IPS DF 6.9 (cell line): ENCODE data around the gene CASP3.

Experiments
- DNase-seq: peaks from one replicate; pipeline ENCODE4 v3.0.0-alpha.2; 2013; ENCODE audit warnings: low read depth, low spot score
- H3K27ac ChIP-seq: one replicate; pipeline ENCODE4 v1.5.1; 2013; ENCODE audit warnings: low read length, control low read depth
- H3K27me3 ChIP-seq: 2 replicates; pipeline ENCODE4 v1.6.1; 2013; ENCODE audit warnings: mild to moderate bottlenecking, low read length; ENCODE audit not compliant: control insufficient read depth, insufficient read depth
- H3K36me3 ChIP-seq: 2 replicates; pipeline ENCODE4 v1.6.1; 2013; ENCODE audit warnings: low read length; ENCODE audit not compliant: control insufficient read depth, insufficient read depth
- H3K4me1 ChIP-seq: 2 replicates; pipeline ENCODE4 v1.6.1; 2013; ENCODE audit warnings: low read length; ENCODE audit not compliant: control insufficient read depth, insufficient read depth
- H3K4me3 ChIP-seq: 2 replicates; pipeline ENCODE4 v1.5.1; 2013; ENCODE audit warnings: mild to moderate bottlenecking, low read length
- H3K9me3 ChIP-seq: 2 replicates; pipeline ENCODE4 v1.6.1; 2013; ENCODE audit warnings: low read length, inconsistent platforms; ENCODE audit not compliant: control insufficient read depth, insufficient read depth
- WGBS: extraction: QIAGEN DNeasy Blood & Tissue Kit; methylation state at CpG from one replicate; pipeline ENCODE4 v1.1.7; 2013; ENCODE audit warnings: mixed read lengths, missing lambda C conversion rate; ENCODE audit not compliant: insufficient read length, insufficient coverage; 5-methylcytosine and 5-hydroxymethylcytosine counted together

CASP3 gene

GRCh38 chr4:184648313-184649025 is 778 bp downstream of the CASP3 start:
- Histone ChIP-seq H3K27ac (no peak overlapping the region), H3K9me3 (no peaks in the 10 kb centered on the region), H3K4me1 (peaks cover 3% of the 10 kb centered on the region; the same call in 1 of the 2 replicates), H3K4me3 (peak overlapping the region; percentile 98), H3K27me3 (no peaks in the 10 kb centered on the region), H3K36me3 (no peaks in the 10 kb centered on the region)
- no peak for DNase-seq
- WGBS = no CpG with 5 or more reads among the region's 52 CpGs

DNA sequence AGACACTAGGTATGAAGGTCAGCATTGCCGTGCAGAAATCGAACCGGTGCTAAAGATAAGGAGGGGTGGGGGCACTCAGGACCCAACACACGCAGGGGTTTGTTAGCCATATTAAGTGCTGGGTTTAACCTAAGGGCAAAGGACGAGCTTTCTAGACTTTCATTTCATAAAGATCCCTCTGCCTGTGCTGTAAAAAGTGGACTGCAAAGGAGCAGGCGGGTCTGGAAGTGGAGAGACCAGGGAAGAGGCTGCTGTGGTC is 1.3 kb downstream of the CASP3 start:
- Histone ChIP-seq H3K4me1 (peaks cover 3% of the 10 kb centered on the region; the same call in 1 of the 2 replicates), H3K27ac (no peak overlapping the region), H3K9me3 (no peaks in the 10 kb centered on the region), H3K36me3 (no peaks in the 10 kb centered on the region), H3K27me3 (no peaks in the 10 kb centered on the region), H3K4me3 (peak overlapping the region; percentile 98; the same call in 1 of the 2 replicates)
- DNase-seq = no peak
- WGBS = no CpG with 5 or more reads among the region's 6 CpGs

GRCh38 chr4:184647266-184648053 is 1.8 kb downstream of the CASP3 start:
- H3K9me3 ChIP-seq = no peaks in the 10 kb centered on the region
- WGBS = no CpG with 5 or more reads among the region's 7 CpGs
- H3K36me3 ChIP-seq = no peaks in the 10 kb centered on the region
- H3K27me3 ChIP-seq = no peaks in the 10 kb centered on the region
- no peak overlapping the region for H3K27ac ChIP-seq
- DNase-seq = no peak
- no peak overlapping the region; the same call in 1 of the 2 replicates for H3K4me3 ChIP-seq
- peaks cover 3% of the 10 kb centered on the region; the same call in 1 of the 2 replicates for H3K4me1 ChIP-seq

DNA sequence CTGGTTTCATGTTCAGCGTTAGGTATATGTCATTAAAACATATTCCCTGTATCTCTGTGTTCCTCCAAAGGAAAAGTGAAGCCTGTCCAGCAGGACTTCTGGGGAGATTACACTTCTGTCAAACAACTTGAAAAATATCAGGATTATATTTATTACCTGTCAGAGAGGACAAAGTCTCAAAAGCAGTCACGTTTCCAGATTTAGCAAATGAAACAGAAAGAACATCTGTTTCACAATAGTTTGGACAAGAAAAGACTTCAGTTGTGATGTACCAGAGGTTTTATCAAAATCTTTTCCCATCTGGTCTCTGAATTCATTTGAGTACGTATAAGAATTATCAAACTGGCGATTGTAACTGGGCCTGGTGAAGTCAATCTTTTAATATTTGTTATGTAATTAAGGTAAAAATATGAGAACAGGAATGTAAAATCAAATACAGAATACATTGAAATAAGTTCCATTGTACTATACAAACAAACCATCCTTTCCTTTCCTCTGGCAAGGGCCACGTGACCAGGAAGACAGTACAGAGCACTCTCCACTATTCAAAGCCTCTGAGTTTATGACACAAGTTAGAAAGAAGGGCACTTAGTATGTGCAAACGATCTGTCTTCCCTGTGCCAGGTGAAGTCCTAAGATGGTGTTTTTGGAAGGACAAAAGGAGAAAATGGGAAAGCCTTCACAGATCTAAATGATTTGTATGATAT is 3.2 kb downstream of the CASP3 start:
- H3K27me3 ChIP-seq = no peaks in the 10 kb centered on the region
- peaks cover 3% of the 10 kb centered on the region; the same call in 1 of the 2 replicates for H3K4me1 ChIP-seq
- H3K27ac ChIP-seq = no peak overlapping the region
- DNase-seq = no peak
- H3K9me3 ChIP-seq = no peaks in the 10 kb centered on the region
- H3K36me3 ChIP-seq = no peaks in the 10 kb centered on the region
- WGBS = no CpG with 5 or more reads among the region's 6 CpGs
- no peak overlapping the region for H3K4me3 ChIP-seq

GRCh38 chr4:184644553-184645307 is 4.5 kb downstream of the CASP3 start:
- peaks cover 3% of the 10 kb centered on the region; the same call in 1 of the 2 replicates for H3K4me1 ChIP-seq
- DNase-seq = no peak
- no peak overlapping the region for H3K4me3 ChIP-seq
- H3K9me3 ChIP-seq = no peaks in the 10 kb centered on the region
- H3K27ac ChIP-seq = no peak overlapping the region
- WGBS = no CpG with 5 or more reads among the region's 9 CpGs
- peaks cover 3% of the 10 kb centered on the region; the same call in 1 of the 2 replicates for H3K36me3 ChIP-seq
- no peaks in the 10 kb centered on the region for H3K27me3 ChIP-seq

DNA sequence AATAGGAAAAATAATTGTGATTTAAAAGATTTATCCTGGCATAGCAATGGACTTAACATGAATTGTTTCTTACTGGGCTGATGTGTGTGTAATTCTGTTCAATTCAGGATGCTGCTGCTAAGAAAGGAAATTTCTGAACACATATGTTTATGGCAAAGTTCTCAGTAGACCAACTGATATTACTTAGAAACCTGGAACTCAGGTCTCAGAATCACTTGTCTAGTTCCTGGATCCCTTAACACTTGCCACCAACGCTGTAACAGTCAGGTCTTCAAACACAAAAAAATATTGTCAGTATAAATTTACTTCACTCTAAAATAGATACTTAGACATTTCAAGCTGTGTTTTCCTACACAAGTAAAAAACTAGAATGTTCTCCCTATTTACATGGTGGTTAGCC is 5.5 kb downstream of the CASP3 start:
- Histone ChIP-seq H3K27ac (no peak overlapping the region), H3K4me1 (peaks cover 3% of the 10 kb centered on the region; the same call in 1 of the 2 replicates), H3K36me3 (peaks cover 3% of the 10 kb centered on the region; the same call in 1 of the 2 replicates), H3K27me3 (no peaks in the 10 kb centered on the region), H3K4me3 (no peak overlapping the region), H3K9me3 (no peaks in the 10 kb centered on the region)
- DNase-seq = no peak
- WGBS = no CpG with 5 or more reads among the region's 1 CpG

GRCh38 chr4:184641451-184641850 is 7.8 kb downstream of the CASP3 start:
- Histone ChIP-seq H3K4me3 (no peak overlapping the region), H3K27ac (no peak overlapping the region), H3K36me3 (peaks cover 12% of the 10 kb centered on the region; the same call in 1 of the 2 replicates), H3K27me3 (no peaks in the 10 kb centered on the region), H3K4me1 (peaks cover 2% of the 10 kb centered on the region; the same call in 1 of the 2 replicates), H3K9me3 (no peaks in the 10 kb centered on the region)
- no CpG with 5 or more reads among the region's 5 CpGs for WGBS
- DNase-seq = no peak

GRCh38 chr4:184641022-184641421 is 8.2 kb downstream of the CASP3 start:
- Histone ChIP-seq H3K27me3 (no peaks in the 10 kb centered on the region), H3K4me3 (no peak overlapping the region), H3K4me1 (peaks cover 2% of the 10 kb centered on the region; the same call in 1 of the 2 replicates), H3K9me3 (no peaks in the 10 kb centered on the region), H3K27ac (no peak overlapping the region), H3K36me3 (peaks cover 15% of the 10 kb centered on the region; the same call in 1 of the 2 replicates)
- DNase-seq = no peak
- WGBS = no CpG with 5 or more reads among the region's 3 CpGs

- DNase-seq = no peak
- Histone ChIP-seq H3K4me3 (no peak overlapping the region), H3K9me3 (no peaks in the 10 kb centered on the region), H3K27ac (no peak overlapping the region), H3K27me3 (no peaks in the 10 kb centered on the region), H3K4me1 (no peaks in the 10 kb centered on the region), H3K36me3 (peaks cover 16% of the 10 kb centered on the region; the same call in 1 of the 2 replicates)
- whole genome bisulfite sequencing = no CpG with 5 or more reads among the region's 4 CpGs
Measured at GRCh38 chr4:184636897-184637296, 12.3 kb downstream of the CASP3 start.

DNA sequence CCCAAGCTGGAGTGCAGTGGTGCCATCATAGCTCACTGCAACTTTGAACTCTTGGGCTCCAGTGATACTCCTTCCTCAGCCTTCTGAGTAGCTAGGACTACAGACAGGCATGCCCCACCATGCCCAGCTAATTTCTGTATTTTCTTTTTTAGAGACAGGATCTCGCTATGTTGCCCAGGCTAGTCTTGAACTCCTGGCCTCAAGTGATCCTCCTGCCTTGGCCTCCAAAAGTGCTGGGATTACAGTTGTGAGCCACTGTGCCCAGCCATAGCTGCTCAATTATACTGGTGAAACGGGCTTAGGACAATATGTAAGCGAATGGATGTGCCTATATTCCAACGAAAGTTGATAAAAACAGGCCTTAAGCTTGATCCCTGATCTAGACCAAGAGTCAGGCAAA is 13.1 kb downstream of the CASP3 start:
- Histone ChIP-seq H3K27me3 (no peaks in the 10 kb centered on the region), H3K27ac (no peak overlapping the region), H3K36me3 (peaks cover 18% of the 10 kb centered on the region; the same call in 1 of the 2 replicates), H3K4me3 (no peak overlapping the region), H3K4me1 (no peaks in the 10 kb centered on the region), H3K9me3 (no peaks in the 10 kb centered on the region)
- no peak for DNase-seq
- no CpG with 5 or more reads among the region's 4 CpGs for WGBS
